NCI-H2081 (cell line): Measurements from ENCODE around the gene CLCNKB.
A peak's percentile ranks its signal among the peaks of the same experiment; 100 is the strongest.
"Not testable (repeated sequence)": the region's sequence is repeated elsewhere in the genome, so short reads cannot be mapped to it uniquely, and the experiment has no call there.

Experiments
- DNase-seq, 2 experiments: peaks; one replicate each; lab custom pipeline; 2025; lab: John Stamatoyannopoulos, UW

Gene CLCNKB

GRCh38 chr1:16061266-16061665 is 17.7 kb downstream of the CLCNKB start:
- DNase-seq, result no peak

DNA sequence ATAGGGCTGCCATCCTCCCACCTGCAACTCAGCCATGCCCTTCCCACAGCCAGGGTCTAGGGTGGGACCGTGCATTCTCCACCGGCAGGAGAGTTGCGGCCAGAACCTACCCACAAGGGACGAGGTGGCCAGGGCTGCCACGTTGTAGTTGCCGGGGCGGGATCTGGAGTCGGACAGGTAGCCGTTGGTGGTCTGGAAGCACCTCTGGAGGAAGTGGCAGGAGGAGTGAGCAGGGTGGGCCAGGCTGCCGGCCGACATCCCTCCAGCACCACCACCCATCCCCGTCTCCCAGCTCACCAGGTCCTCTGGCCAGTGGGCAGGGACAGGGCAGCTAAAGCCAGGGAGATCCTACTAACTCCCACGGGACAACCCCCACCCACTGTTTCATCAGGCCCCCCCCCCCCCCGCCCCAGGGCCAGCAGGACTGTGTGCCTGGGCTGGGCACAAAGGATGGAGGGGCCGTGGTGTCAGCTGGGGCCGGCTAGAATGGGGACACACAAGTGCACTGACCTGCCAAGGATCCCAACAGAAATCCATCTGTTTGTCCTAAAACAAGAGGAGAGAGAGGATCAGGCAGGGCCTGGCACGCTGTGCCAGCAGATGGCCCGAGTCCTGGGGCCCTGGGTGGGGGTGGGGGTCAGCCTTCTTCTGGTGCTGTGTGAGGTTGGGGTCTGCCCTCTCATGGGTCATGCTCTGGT is 18.6 kb downstream of the CLCNKB start:
- not testable (repeated sequence) for DNase-seq

DNA sequence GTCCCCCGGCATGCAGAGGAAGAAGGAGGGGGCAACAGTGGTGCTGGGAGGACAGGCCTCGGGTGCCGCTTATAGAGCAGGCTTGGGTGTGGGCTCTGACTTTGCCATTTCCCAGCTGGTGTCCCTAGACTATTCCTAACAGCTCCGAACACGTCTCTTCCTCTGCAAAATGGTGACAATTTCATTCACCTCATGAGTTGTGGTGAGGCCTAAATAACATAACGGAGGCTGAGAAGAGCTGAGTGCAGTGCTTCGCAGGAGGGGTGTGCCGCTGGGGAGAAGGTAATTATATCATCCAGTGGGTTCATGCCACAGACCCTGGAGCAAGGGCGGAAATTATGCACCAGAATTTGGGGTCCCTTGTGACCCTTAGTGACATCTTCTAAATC is 19.1 kb downstream of the CLCNKB start:
- not testable (repeated sequence) for DNase-seq

GRCh38 chr1:16063226-16063829 is 19.7 kb downstream of the CLCNKB start:
- no peak for DNase-seq

- DNase-seq, result no peak
Measured at GRCh38 chr1:16063921-16064320, 20.3 kb downstream of the CLCNKB start.

- DNase-seq, result no peak
Measured at GRCh38 chr1:16064536-16065268, 21.1 kb downstream of the CLCNKB start.

GRCh38 chr1:16065269-16065576 is 21.6 kb downstream of the CLCNKB start:
- no peak for DNase-seq

- DNase-seq, result no peak
Measured at GRCh38 chr1:16066245-16066644, 22.7 kb downstream of the CLCNKB start.

- DNase-seq, result peak in 1 of 2 experiments; percentile 22
Measured at GRCh38 chr1:16067127-16067768, 23.7 kb downstream of the CLCNKB start.

DNA sequence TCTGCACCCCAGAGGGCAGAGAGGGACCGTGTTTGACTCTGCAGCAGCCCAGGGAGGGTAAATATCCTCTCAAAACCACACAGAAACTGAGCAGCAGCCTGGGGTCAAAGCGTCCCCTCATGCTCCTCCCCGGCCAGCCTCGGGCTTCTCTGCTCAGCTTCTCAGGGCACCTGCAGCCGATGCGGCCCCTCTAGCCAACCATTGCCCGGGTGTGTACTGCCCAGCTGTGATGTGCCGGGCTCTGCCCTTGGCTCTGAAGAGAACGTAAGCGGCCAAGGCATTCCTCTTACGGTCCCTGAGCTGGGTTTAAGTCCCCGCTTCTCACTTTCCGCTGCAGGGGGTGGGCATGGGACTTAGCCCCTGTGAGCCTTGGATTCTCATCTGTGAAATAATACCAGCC is 24.4 kb downstream of the CLCNKB start:
- DNase-seq, result no peak

- no peak for DNase-seq
Measured at GRCh38 chr1:16068356-16069270, 25.0 kb downstream of the CLCNKB start.

GRCh38 chr1:16070640-16071355 is 27.2 kb downstream of the CLCNKB start:
- no peak for DNase-seq

GRCh38 chr1:16071614-16072013 is 28.0 kb downstream of the CLCNKB start:
- no peak for DNase-seq

DNA sequence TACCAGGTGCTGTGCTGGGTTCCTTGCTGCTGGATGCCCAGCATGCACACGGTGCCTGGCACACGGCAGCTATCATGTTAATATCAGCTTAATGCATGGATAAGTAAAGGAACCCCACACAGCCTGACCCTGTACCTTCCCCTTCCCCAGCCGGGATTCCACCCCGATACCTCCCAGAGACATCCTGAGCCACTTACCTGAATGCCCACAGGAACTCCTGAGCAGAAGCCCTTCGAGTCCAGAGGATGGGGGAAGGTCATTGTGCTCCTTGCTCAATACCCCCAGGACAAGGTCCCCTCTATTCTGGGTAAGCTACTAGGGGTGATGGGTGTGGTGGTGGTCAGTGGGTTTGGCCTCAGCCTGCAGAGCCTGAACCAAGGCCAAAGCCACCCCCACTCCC is 28.5 kb downstream of the CLCNKB start:
- no peak for DNase-seq

- DNase-seq, result peak; percentile 14 to 36
Measured at GRCh38 chr1:16072616-16073484, 29.3 kb downstream of the CLCNKB start.

DNA sequence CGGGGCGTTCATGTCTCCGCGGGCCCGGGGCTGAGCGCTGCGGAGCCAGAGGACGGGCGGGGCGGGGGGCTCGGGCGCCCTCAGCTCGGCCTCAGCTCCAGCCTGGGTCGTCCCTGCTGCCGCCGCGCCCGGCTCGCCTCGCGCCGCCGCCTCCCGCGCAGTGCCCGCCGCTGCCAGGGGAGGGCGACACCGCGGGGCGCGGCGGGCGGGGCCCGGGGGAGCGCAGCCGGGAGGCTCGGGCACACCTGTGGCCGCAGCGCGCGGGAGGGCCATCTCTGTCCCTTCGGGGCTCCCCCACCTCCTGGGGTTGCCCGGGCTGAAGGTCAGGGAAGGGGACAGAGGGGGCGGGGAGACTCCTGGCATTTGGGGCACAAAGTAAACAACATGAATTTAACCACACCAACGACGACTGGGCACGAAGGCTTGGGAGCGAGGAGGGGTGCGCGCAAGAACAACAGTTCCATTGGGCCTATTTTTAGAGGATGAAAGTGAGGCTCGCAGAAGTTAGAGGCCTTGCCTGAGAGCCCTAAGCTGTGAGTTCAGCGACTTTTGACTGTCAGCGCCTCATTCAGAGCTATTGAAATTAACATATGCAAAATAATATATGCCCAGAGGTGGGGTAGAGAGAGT is 30.0 kb downstream of the CLCNKB start, which contains the start of gene FAM131C:
FAM131C (minus strand) TSS at position 162 of the 630 bp plus-strand sequence. CDS start 209 bp downstream, outside the sequence.
- DNase-seq, result peak in 1 of 2 experiments; percentile 27

DNA sequence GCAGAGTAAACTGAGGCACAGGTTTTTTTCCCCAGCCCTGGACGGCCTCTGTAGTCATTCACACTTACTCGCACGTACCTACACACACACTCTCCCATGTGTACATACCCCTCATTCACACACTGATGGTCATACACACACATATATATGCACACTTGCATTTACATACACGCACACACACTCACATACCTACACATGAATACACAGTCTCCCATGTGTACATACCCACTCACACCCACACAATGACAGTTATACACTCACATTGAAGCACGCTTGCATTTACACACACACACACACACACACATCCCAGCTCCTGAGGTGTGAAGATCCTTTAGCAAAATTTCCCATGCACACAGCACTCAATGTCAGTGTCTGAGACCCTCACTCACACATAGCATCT is 30.6 kb downstream of the CLCNKB start:
- no peak for DNase-seq

- DNase-seq, result no peak
Measured at GRCh38 chr1:16075337-16076030, 31.9 kb downstream of the CLCNKB start.
